RWPE2 (cell line): ENCODE data around the gene TAS2R9.

Source experiments
- ATAC-seq: fragments of 200-7000 bp; cut with Tn5 transposase; 3 replicates; pipeline ENCODE4 v1.9.1; 2021; ENCODE audit warnings: low read depth
- DNase-seq: peaks from one replicate; pipeline ENCODE4 v3.0.0-alpha.2; 2020; ENCODE audit warnings: low spot score
- H3K27ac ChIP-seq: fragments of 450-650 bp; 2 replicates; pipeline ENCODE4 v1.5.1; 2017; ENCODE audit warnings: mild to moderate bottlenecking; ENCODE audit not compliant: poor library complexity, severe bottlenecking
- H3K27me3 ChIP-seq: fragments of 250-450 bp; sonication (Bioruptor Pico); 2 replicates; pipeline ENCODE4 v1.5.1; 2021; ENCODE audit warnings: mild to moderate bottlenecking, moderate library complexity; ENCODE audit not compliant: insufficient read depth, poor library complexity, severe bottlenecking
- H3K36me3 ChIP-seq: fragments of 250-450 bp; sonication (Bioruptor Pico); 2 replicates; pipeline ENCODE4 v1.5.1; 2020; ENCODE audit warnings: low read depth, mild to moderate bottlenecking, moderate library complexity
- H3K4me1 ChIP-seq: fragments of 250-450 bp; sonication (Bioruptor Pico); 2 replicates; pipeline ENCODE4 v1.5.1; 2021; ENCODE audit warnings: mild to moderate bottlenecking, moderate library complexity; ENCODE audit not compliant: insufficient read depth, poor library complexity, severe bottlenecking
- H3K4me3 ChIP-seq: fragments of 250-450 bp; sonication (Bioruptor Pico); 2 replicates; pipeline ENCODE4 v1.5.1; 2021; ENCODE audit warnings: mild to moderate bottlenecking, moderate library complexity; ENCODE audit not compliant: severe bottlenecking
- H3K9me3 ChIP-seq: fragments of 250-450 bp; sonication (Bioruptor Pico); 2 replicates; pipeline ENCODE4 v1.5.1; 2021; ENCODE audit warnings: mild to moderate bottlenecking, moderate library complexity; ENCODE audit not compliant: severe bottlenecking
- CTCF ChIP-seq: fragments of 450-650 bp; IDR thresholded peaks from one replicate; pipeline ENCODE4 v1.5.1; 2017; ENCODE audit warnings: mild to moderate bottlenecking, moderate library complexity; ENCODE audit not compliant: poor library complexity, severe bottlenecking

TAS2R9 gene

GRCh38 chr12:10810068-10810467, at the start of gene TAS2R9:
TSS of gene TAS2R9 (minus strand) at chr12:10810168. CDS start at chr12:10810075, 93 bp downstream.
- Histone ChIP-seq H3K27me3 (no peaks in the 10 kb centered on the region), H3K36me3 (no peaks in the 10 kb centered on the region), H3K4me1 (no peaks in the 10 kb centered on the region), H3K27ac (no peak within 1 kb of the TSS), H3K4me3 (no peak within 1 kb of the TSS), H3K9me3 (no peaks in the 10 kb centered on the region)
- DNase-seq = no peak
- no peak for TF ChIP-seq CTCF
- ATAC-seq = no peak

GRCh38 chr12:10855807-10856206, 45.8 kb upstream of the TAS2R9 start:
- Histone ChIP-seq H3K4me3 (no peak overlapping the region), H3K9me3 (no peaks in the 10 kb centered on the region), H3K36me3 (no peaks in the 10 kb centered on the region), H3K4me1 (no peaks in the 10 kb centered on the region), H3K27ac (no peak overlapping the region), H3K27me3 (no peaks in the 10 kb centered on the region)
- no peak for TF ChIP-seq CTCF
- ATAC-seq = no peak
- no peak for DNase-seq

GRCh38 chr12:10853776-10854175, 43.8 kb upstream of the TAS2R9 start:
- H3K4me1 ChIP-seq = no peaks in the 10 kb centered on the region
- no peak for TF ChIP-seq CTCF
- H3K36me3 ChIP-seq = no peaks in the 10 kb centered on the region
- H3K27me3 ChIP-seq = no peaks in the 10 kb centered on the region
- no peak overlapping the region for H3K27ac ChIP-seq
- no peak for DNase-seq
- no peak overlapping the region for H3K4me3 ChIP-seq
- ATAC-seq = no peak
- H3K9me3 ChIP-seq = no peaks in the 10 kb centered on the region

GRCh38 chr12:10851243-10851858, 41.4 kb upstream of the TAS2R9 start:
- no peak for TF ChIP-seq CTCF
- Histone ChIP-seq H3K27ac (no peak overlapping the region), H3K36me3 (no peaks in the 10 kb centered on the region), H3K9me3 (no peaks in the 10 kb centered on the region), H3K27me3 (no peaks in the 10 kb centered on the region), H3K4me1 (no peaks in the 10 kb centered on the region), H3K4me3 (no peak overlapping the region)
- ATAC-seq (no peak), DNase-seq (no peak)

GRCh38 chr12:10849425-10849878, 39.5 kb upstream of the TAS2R9 start, which contains the start of gene PRR4:
TSS of gene PRR4 (minus strand) at chr12:10849475. CDS start at chr12:10849437, 38 bp downstream.
- H3K27ac ChIP-seq = no peak within 1 kb of the TSS
- H3K36me3 ChIP-seq = no peaks in the 10 kb centered on the region
- H3K4me3 ChIP-seq = no peak within 1 kb of the TSS
- TF ChIP-seq CTCF = no peak
- H3K4me1 ChIP-seq = no peaks in the 10 kb centered on the region
- no peaks in the 10 kb centered on the region for H3K9me3 ChIP-seq
- DNase-seq = no peak
- H3K27me3 ChIP-seq = no peaks in the 10 kb centered on the region
- ATAC-seq = no peak
